H9 (cell line): ENCODE data around the gene ARMC5. TPM values are rescaled to one million over a fixed set of nuclear protein-coding genes. Genes with fewer than 3 reads are reported as not detected.

Experiments
- DNase-seq: peaks from one replicate; pipeline ENCODE4 v3.0.0-alpha.2; 2017
- H2AFZ ChIP-seq: one replicate; pipeline ENCODE4 v1.6.1; 2013; ENCODE audit warnings: mild to moderate bottlenecking, low read length, control low read depth, moderate library complexity
- H2AK5ac ChIP-seq: 2 replicates; pipeline ENCODE4 v1.6.1; 2013; ENCODE audit warnings: low read length, control low read depth, mixed read lengths; ENCODE audit not compliant: insufficient read length
- H2BK120ac ChIP-seq: one replicate; pipeline ENCODE4 v1.6.1; 2013; ENCODE audit warnings: low read depth, mild to moderate bottlenecking, low read length, control low read depth, inconsistent platforms; ENCODE audit not compliant: poor library complexity, severe bottlenecking
- H2BK12ac ChIP-seq: 2 replicates; pipeline ENCODE4 v1.6.1; 2013; ENCODE audit warnings: low read length, control low read depth, mixed read lengths, low read depth; ENCODE audit not compliant: insufficient read length
- H2BK15ac ChIP-seq: 2 replicates; pipeline ENCODE4 v1.6.1; 2013; ENCODE audit warnings: low read depth, low read length, control low read depth
- H2BK20ac ChIP-seq: one replicate; pipeline ENCODE4 v1.6.1; 2013; ENCODE audit warnings: low read depth, mild to moderate bottlenecking, low read length, control low read depth, inconsistent platforms; ENCODE audit not compliant: poor library complexity, severe bottlenecking
- H2BK5ac ChIP-seq: 2 replicates; pipeline ENCODE4 v1.6.1; 2013; ENCODE audit warnings: low read length, control low read depth, mixed read lengths; ENCODE audit not compliant: insufficient read length
- H3K14ac ChIP-seq: 2 replicates; pipeline ENCODE4 v1.6.1; 2013; ENCODE audit warnings: low read length, control low read depth; ENCODE audit not compliant: insufficient read depth
- H3K18ac ChIP-seq: 2 replicates; pipeline ENCODE4 v1.6.1; 2013; ENCODE audit warnings: low read depth, mild to moderate bottlenecking, mixed read lengths, low read length, control low read depth; ENCODE audit not compliant: insufficient read length
- H3K23ac ChIP-seq: 2 replicates; pipeline ENCODE4 v1.6.1; 2013; ENCODE audit warnings: low read length, control low read depth, mixed read lengths, low read depth; ENCODE audit not compliant: insufficient read length
- H3K23me2 ChIP-seq: 2 replicates; pipeline ENCODE4 v1.6.1; 2013; ENCODE audit warnings: low read depth, mild to moderate bottlenecking, mixed read lengths, low read length, control low read depth; ENCODE audit not compliant: insufficient read length, poor library complexity, severe bottlenecking
- H3K27ac ChIP-seq: 2 replicates; pipeline ENCODE4 v1.5.1; 2013; ENCODE audit warnings: low read length, control low read depth, mixed read lengths, low read depth; ENCODE audit not compliant: insufficient read length
- H3K27me3 ChIP-seq: 2 replicates; pipeline ENCODE4 v1.6.1; 2013; ENCODE audit warnings: low read length, control low read depth, inconsistent platforms; ENCODE audit not compliant: insufficient read depth
- H3K4ac ChIP-seq: 2 replicates; pipeline ENCODE4 v1.6.1; 2013; ENCODE audit warnings: low read depth, mild to moderate bottlenecking, control low read depth, inconsistent platforms, low read length, moderate library complexity
- H3K4me1 ChIP-seq: 2 replicates; pipeline ENCODE4 v1.6.1; 2013; ENCODE audit warnings: low read length, control low read depth, inconsistent platforms; ENCODE audit not compliant: insufficient read depth
- H3K4me2 ChIP-seq: 2 replicates; pipeline ENCODE4 v1.6.1; 2013; ENCODE audit warnings: low read length, control low read depth, mixed read lengths; ENCODE audit not compliant: insufficient read length, insufficient read depth
- H3K56ac ChIP-seq: 2 replicates; pipeline ENCODE4 v1.6.1; 2013; ENCODE audit warnings: low read depth, mild to moderate bottlenecking, mixed read lengths, low read length, control low read depth; ENCODE audit not compliant: insufficient read length
- H3K79me1 ChIP-seq: 2 replicates; pipeline ENCODE4 v1.6.1; 2013; ENCODE audit warnings: low read depth, mild to moderate bottlenecking, moderate library complexity, low read length, control low read depth, inconsistent platforms; ENCODE audit not compliant: insufficient read depth, poor library complexity, severe bottlenecking
- H3K79me2 ChIP-seq: 2 replicates; pipeline ENCODE4 v1.6.1; 2013; ENCODE audit warnings: low read length, control low read depth, inconsistent platforms; ENCODE audit not compliant: insufficient read depth
- H3K9ac ChIP-seq: 2 replicates; pipeline ENCODE4 v1.6.1; 2013; ENCODE audit warnings: low read length, control low read depth, mixed read lengths; ENCODE audit not compliant: insufficient read length; ENCODE audit errors: extremely low read depth
- H3K9me3 ChIP-seq: one replicate; pipeline ENCODE4 v1.6.1; 2013; ENCODE audit warnings: low read depth, low read length, inconsistent platforms; ENCODE audit not compliant: control insufficient read depth
- H3T11ph ChIP-seq: one replicate; pipeline ENCODE4 v1.6.1; 2013; ENCODE audit warnings: mild to moderate bottlenecking, low read length, control low read depth, inconsistent platforms
- H4K20me1 ChIP-seq: one replicate; pipeline ENCODE4 v1.6.1; 2013; ENCODE audit not compliant: control insufficient read depth, insufficient read length, insufficient read depth
- H4K5ac ChIP-seq: 2 replicates; pipeline ENCODE4 v1.6.1; 2013; ENCODE audit warnings: low read depth, mild to moderate bottlenecking, mixed read lengths, low read length, control low read depth; ENCODE audit not compliant: insufficient read length
- H4K8ac ChIP-seq: replicated peaks from 2 replicates; pipeline ENCODE4 v1.6.1; 2013; ENCODE audit warnings: low read length, control low read depth, mixed read lengths, low read depth; ENCODE audit not compliant: insufficient read length
- H4K91ac ChIP-seq: 2 replicates; pipeline ENCODE4 v1.6.1; 2013; ENCODE audit warnings: low read depth, mild to moderate bottlenecking, moderate library complexity, mixed read lengths, low read length, control low read depth; ENCODE audit not compliant: insufficient read length
- H3K27ac Mint-ChIP-seq, 3 experiments: 2 replicates in 2 of 3; 3 replicates in 1 of 3; pipeline ENCODE4 v1.8.0; 2020 to 2021; ENCODE audit warnings: mixed read lengths in 3 of 3, mild to moderate bottlenecking in 1 of 3, moderate library complexity in 1 of 3
- H3K27me3 Mint-ChIP-seq: 2 replicates; pipeline ENCODE4 v1.8.0; 2021; ENCODE audit warnings: low read depth, mild to moderate bottlenecking, moderate library complexity, mixed read lengths
- H3K36me3 Mint-ChIP-seq, 3 experiments: 2 replicates in 2 of 3; 3 replicates in 1 of 3; pipeline ENCODE4 v1.8.0; 2020 to 2021; ENCODE audit warnings: low read depth in 3 of 3, mixed read lengths in 3 of 3; ENCODE audit not compliant: insufficient read depth in 1 of 3
- H3K4me1 Mint-ChIP-seq, 2 experiments: 2 replicates each; pipeline ENCODE4 v1.8.0; 2020; ENCODE audit warnings: mixed read lengths in 2 of 2
- H3K4me3 Mint-ChIP-seq, 2 experiments: 2 replicates in 1 of 2; 3 replicates in 1 of 2; pipeline ENCODE4 v1.8.0; 2020 to 2021; ENCODE audit warnings: mild to moderate bottlenecking in 2 of 2, mixed read lengths in 2 of 2, moderate library complexity in 1 of 2
- H3K9me3 Mint-ChIP-seq, 2 experiments: 2 replicates in 1 of 2; 3 replicates in 1 of 2; pipeline ENCODE4 v1.8.0; 2020; ENCODE audit warnings: mild to moderate bottlenecking in 2 of 2, mixed read lengths in 2 of 2, moderate library complexity in 1 of 2
- CTCF ChIP-seq: fragments of 200-600 bp; sonication (generic); conservative IDR thresholded peaks from 3 replicates; pipeline ENCODE4 v1.8.0; 2021; ENCODE audit warnings: antibody characterized with exemption, mild to moderate bottlenecking
- WGBS: extraction: QIAGEN DNeasy Blood & Tissue Kit; methylation state at CpG from one replicate; pipeline ENCODE4 v1.1.7; 2013; ENCODE audit warnings: missing lambda C conversion rate, low lambda C conversion rate, mixed read lengths; ENCODE audit not compliant: insufficient read length; ENCODE audit errors: extremely low coverage; 5-methylcytosine and 5-hydroxymethylcytosine counted together
- total RNA-seq: library from RNA; stranded (reverse); gene quantifications from 2 replicates; pipeline ENCODE4 v1.2.1, GENCODE V29; 2021

The ARMC5 gene
- total RNA-seq, 1 experiment from 2014 or later: 18.7 TPM

- no peak overlapping the region for H3K9ac ChIP-seq
- peaks cover 0 to 14% (median 1%) of the 10 kb centered on the region in 3 experiments; a peak in 3 of 7 replicates for H3K36me3 Mint-ChIP-seq
- no peak overlapping the region for H4K91ac ChIP-seq
- H3K23ac ChIP-seq: no peak overlapping the region
- no peak overlapping the region for H3K18ac ChIP-seq
- no peaks in the 10 kb centered on the region for H3K79me2 ChIP-seq
- H3T11ph ChIP-seq: no peak overlapping the region
- WGBS: no CpG with 5 or more reads among the region's 20 CpGs
- H2BK5ac ChIP-seq: no peak overlapping the region
- no peak overlapping the region for H2BK15ac ChIP-seq
- no peak overlapping the region for H3K4ac ChIP-seq
- no peak overlapping the region for H4K5ac ChIP-seq
- H3K27ac ChIP-seq: no peak overlapping the region
- H3K4me2 ChIP-seq: peak overlapping the region; percentile 54
- no peak overlapping the region for H3K56ac ChIP-seq
- H3K14ac ChIP-seq: no peak overlapping the region
- peaks cover 46% of the 10 kb centered on the region for H3K27me3 Mint-ChIP-seq
- H2AK5ac ChIP-seq: no peak overlapping the region
- TF ChIP-seq CTCF: peak; percentile 91
- no peak overlapping the region for H2BK12ac ChIP-seq
- no peaks in the 10 kb centered on the region for H3K79me1 ChIP-seq
- H3K4me1 ChIP-seq: peaks cover 3% of the 10 kb centered on the region; the same call in 1 of the 2 replicates
- peak; percentile 86 for DNase-seq
- peak overlapping the region; percentile 80 to 89 for H3K4me3 Mint-ChIP-seq
- H3K4me1 Mint-ChIP-seq: peaks cover 16 to 22% of the 10 kb centered on the region in 2 experiments
- H4K8ac ChIP-seq: no peak overlapping the region
- no peaks in the 10 kb centered on the region for H4K20me1 ChIP-seq
- no peaks in the 10 kb centered on the region; a peak in 1 of 5 replicates for H3K9me3 Mint-ChIP-seq
- no peak overlapping the region for H2BK20ac ChIP-seq
- H2BK120ac ChIP-seq: no peak overlapping the region
- peaks cover 22% of the 10 kb centered on the region for H3K23me2 ChIP-seq
- H2AFZ ChIP-seq: no peak overlapping the region
- peak overlapping the region in 1 of 3 experiments; percentile 91; a peak in 1 of 7 replicates for H3K27ac Mint-ChIP-seq
- H3K9me3 ChIP-seq: no peaks in the 10 kb centered on the region
- no peaks in the 10 kb centered on the region; the same call in 1 of the 2 replicates for H3K27me3 ChIP-seq
Measured at GRCh38 chr16:31472709-31473203, 13.5 kb downstream of the ARMC5 start.
